Fibroblast of villous mesenchyme (primary cell): ENCODE results near the gene SPPL3. TPM values are rescaled to one million over a fixed set of nuclear protein-coding genes. Genes with fewer than 3 reads are reported as not detected.
"Not testable (repeated sequence)": the region's sequence is repeated elsewhere in the genome, so short reads cannot be mapped to it uniquely, and the experiment has no call there.

ENCODE experiments used
- DNase-seq: peaks from one replicate; pipeline ENCODE4 v3.0.0-alpha.2; 2010; ENCODE audit warnings: low read depth
- H3K4me3 ChIP-seq: 2 replicates; pipeline ENCODE4 v1.5.1; 2011; ENCODE audit warnings: low read depth, mild to moderate bottlenecking, low read length
- total RNA-seq: library from RNA; depleted of rRNA; stranded (reverse); fragments of >200 nt; gene quantifications from 2 replicates; pipeline ENCODE4 v1.2.3, GENCODE V29; 2012
- TF ChIP-seq, protein P1 (sequence below): IDR thresholded peaks from 2 replicates; pipeline ENCODE4 v1.5.1; 2012; ENCODE audit warnings: low read depth, mild to moderate bottlenecking, low read length; ENCODE audit not compliant: insufficient read depth

SPPL3 gene
- total RNA-seq, 1 donor, result 9.5 TPM

- H3K4me3 ChIP-seq, result no peak overlapping the region
- DNase-seq, result no peak
- TF ChIP-seq, protein P1, sequence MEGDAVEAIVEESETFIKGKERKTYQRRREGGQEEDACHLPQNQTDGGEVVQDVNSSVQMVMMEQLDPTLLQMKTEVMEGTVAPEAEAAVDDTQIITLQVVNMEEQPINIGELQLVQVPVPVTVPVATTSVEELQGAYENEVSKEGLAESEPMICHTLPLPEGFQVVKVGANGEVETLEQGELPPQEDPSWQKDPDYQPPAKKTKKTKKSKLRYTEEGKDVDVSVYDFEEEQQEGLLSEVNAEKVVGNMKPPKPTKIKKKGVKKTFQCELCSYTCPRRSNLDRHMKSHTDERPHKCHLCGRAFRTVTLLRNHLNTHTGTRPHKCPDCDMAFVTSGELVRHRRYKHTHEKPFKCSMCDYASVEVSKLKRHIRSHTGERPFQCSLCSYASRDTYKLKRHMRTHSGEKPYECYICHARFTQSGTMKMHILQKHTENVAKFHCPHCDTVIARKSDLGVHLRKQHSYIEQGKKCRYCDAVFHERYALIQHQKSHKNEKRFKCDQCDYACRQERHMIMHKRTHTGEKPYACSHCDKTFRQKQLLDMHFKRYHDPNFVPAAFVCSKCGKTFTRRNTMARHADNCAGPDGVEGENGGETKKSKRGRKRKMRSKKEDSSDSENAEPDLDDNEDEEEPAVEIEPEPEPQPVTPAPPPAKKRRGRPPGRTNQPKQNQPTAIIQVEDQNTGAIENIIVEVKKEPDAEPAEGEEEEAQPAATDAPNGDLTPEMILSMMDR, result no peak
Measured at GRCh38 chr12:120839503-120839902, 64.7 kb downstream of the SPPL3 start.

GRCh38 chr12:120838629-120839383 is 65.4 kb downstream of the SPPL3 start:
- H3K4me3 ChIP-seq, DNase-seq: not testable (repeated sequence)

- H3K4me3 ChIP-seq, result no peak overlapping the region
- TF ChIP-seq, protein P1, result no peak
- DNase-seq, result no peak
Measured at GRCh38 chr12:120836114-120836684, 68.0 kb downstream of the SPPL3 start.

DNA sequence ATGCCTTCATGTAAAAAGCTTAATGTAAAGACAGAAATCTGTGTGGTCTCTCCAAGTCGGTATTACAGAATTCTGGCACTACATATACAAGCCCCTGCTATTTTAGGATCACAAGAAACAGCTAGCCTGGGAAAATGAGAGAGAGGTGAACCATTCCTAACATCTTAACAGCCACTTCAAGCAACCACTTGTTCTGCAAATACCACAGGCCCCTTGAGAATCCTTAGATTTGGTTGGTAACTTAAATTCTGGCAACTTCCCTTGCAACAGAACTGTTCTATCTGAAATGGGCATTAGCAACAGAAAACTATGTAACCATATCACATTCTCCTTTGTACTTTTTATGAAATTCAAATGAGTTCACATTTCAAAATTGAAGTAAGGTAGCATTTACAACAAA is 68.5 kb downstream of the SPPL3 start:
- TF ChIP-seq, protein P1, result no peak
- H3K4me3 ChIP-seq, result no peak overlapping the region
- DNase-seq, result no peak

DNA sequence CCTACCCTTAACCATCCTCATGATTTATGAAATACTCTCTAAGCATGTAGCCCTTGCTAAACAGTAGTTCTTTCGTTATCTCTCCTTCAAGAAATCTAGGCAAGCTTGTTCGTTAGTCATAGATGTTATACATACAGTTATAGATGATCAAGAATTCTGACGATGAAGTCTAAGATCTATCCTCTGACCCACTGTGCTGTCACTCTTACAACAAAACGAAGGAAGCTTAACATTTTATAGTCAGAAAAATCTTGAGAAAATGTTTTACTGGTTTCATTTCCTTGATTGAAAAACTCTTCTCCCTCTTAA is 68.9 kb downstream of the SPPL3 start:
- TF ChIP-seq, protein P1, result no peak
- H3K4me3 ChIP-seq, result no peak overlapping the region
- no peak for DNase-seq

DNA sequence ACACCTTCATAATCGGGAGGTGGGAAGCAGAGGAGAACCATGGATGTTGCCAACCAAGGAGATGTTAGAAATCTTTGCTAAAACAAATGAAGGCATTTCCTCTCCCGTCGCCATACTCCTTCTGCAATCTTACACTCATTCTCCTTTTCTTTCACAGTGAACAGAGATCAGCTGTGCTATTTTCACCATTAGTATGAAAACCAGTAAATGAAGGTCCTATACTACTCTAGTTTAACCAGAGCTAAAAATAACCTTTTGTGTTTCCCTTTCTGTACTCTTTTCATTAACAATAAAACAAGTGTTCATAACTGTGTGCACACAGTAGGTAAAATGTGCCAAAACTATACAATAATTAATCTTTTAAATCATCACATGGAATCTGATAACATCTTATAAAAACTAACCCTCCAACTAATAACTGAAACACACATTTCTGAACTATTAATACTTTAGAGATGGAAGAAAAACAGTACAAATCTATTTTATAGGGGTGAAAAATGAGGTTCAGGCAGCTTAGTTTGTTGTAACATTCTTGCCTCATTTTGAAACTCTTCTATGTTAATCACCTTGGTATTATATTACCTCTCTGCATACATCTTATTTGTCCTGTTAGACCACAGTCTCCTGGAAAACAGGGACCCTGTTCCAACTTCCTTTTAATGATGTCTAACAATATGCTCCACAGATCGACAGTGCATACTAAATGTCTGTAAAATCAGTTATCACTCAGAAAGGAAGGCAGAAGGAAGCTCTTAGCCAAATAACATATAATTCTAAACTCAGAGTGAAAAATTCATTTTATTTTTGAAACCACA is 69.5 kb downstream of the SPPL3 start:
- DNase-seq, result no peak
- TF ChIP-seq, protein P1, result no peak
- no peak overlapping the region for H3K4me3 ChIP-seq

DNA sequence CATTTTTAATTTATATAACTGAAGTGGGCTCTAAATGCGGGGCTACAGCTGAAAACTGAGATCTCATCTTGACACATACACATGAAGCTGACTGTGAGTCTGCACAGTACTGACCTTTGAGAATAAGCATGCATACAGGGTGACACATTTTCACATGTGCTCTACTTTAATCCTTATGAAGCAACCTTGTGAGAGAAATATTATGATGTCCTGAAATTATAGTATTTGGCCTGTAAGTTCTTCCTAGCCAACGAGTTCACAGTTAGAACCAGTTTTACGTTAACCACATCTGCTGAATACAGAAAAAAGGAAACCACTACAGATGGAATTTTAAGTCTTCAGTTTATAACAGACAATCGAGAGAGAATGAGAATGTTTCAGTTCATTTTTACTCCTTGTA is 70.3 kb downstream of the SPPL3 start:
- TF ChIP-seq, protein P1, result no peak
- peak; percentile 89 for DNase-seq
- no peak overlapping the region for H3K4me3 ChIP-seq
